MCF 10A (cell line): Measurements from ENCODE around the gene FARSA. TPM values are rescaled to one million over a fixed set of nuclear protein-coding genes. Genes with fewer than 3 reads are reported as not detected.

Source experiments
- BruUV-seq: library from RNA; stranded (reverse); fragments of 400-500 nt; replicated peaks from 2 replicates; lab custom pipeline; 2021; lab: Mats Ljungman, UMichigan
- CTCF ChIA-PET: fragments of 300-600 bp; sonication (Branson Sonifier 250); formaldehyde crosslinking; extraction: SDS; loops from one replicate; lab custom pipeline; 2021; ENCODE audit warnings: antibody characterized with exemption, inconsistent platforms; lab: Yijun Ruan, JAX
- POLR2A ChIA-PET: fragments of 300-600, 350-650 bp; sonication (Branson Sonifier 250); formaldehyde crosslinking; extraction: SDS; loops from one replicate; lab custom pipeline; 2020; ENCODE audit warnings: antibody characterized with exemption, inconsistent platforms; lab: Yijun Ruan, JAX
- DNase-seq: peaks from one replicate; pipeline ENCODE4 v3.0.0-alpha.2; 2018; ENCODE audit not compliant: unreplicated experiment
- H3K27ac Mint-ChIP-seq: one replicate; pipeline ENCODE4 v1.8.0; 2022; ENCODE audit warnings: mild to moderate bottlenecking, low read depth, mixed read lengths; ENCODE audit not compliant: unreplicated experiment
- H3K27me3 Mint-ChIP-seq: one replicate; pipeline ENCODE4 v1.8.0; 2022; ENCODE audit warnings: mixed read lengths; ENCODE audit not compliant: insufficient read depth, unreplicated experiment
- H3K36me3 Mint-ChIP-seq: one replicate; pipeline ENCODE4 v1.8.0; 2022; ENCODE audit warnings: mild to moderate bottlenecking, moderate library complexity, mixed read lengths; ENCODE audit not compliant: insufficient read depth, unreplicated experiment
- H3K4me1 Mint-ChIP-seq: one replicate; pipeline ENCODE4 v1.8.0; 2022; ENCODE audit warnings: mixed read lengths; ENCODE audit not compliant: insufficient read depth, unreplicated experiment
- H3K4me3 Mint-ChIP-seq: one replicate; pipeline ENCODE4 v1.8.0; 2022; ENCODE audit warnings: mild to moderate bottlenecking, moderate library complexity, mixed read lengths; ENCODE audit not compliant: unreplicated experiment
- H3K9me3 Mint-ChIP-seq: one replicate; pipeline ENCODE4 v1.8.0; 2022; ENCODE audit warnings: mixed read lengths; ENCODE audit not compliant: unreplicated experiment
- intact Hi-C: fragments of 100-400 bp; cut with micrococcal nuclease; formaldehyde crosslinking; loops from 2 replicates; pipeline ENCODE4 v1.14.1; 2022
- total RNA-seq: library from RNA; stranded (reverse); gene quantifications from 2 replicates; pipeline ENCODE4 v1.2.3, GENCODE V29; 2022
- TF ChIP-seq, protein P1 (sequence below): fragments of 200-600 bp; IDR thresholded peaks from one replicate; pipeline ENCODE4 v1.8.0; 2022; ENCODE audit warnings: antibody characterized with exemption, mild to moderate bottlenecking; ENCODE audit not compliant: unreplicated experiment

FARSA gene
- total RNA-seq, 1 experiment from 2014 or later, result 107 TPM

DNA sequence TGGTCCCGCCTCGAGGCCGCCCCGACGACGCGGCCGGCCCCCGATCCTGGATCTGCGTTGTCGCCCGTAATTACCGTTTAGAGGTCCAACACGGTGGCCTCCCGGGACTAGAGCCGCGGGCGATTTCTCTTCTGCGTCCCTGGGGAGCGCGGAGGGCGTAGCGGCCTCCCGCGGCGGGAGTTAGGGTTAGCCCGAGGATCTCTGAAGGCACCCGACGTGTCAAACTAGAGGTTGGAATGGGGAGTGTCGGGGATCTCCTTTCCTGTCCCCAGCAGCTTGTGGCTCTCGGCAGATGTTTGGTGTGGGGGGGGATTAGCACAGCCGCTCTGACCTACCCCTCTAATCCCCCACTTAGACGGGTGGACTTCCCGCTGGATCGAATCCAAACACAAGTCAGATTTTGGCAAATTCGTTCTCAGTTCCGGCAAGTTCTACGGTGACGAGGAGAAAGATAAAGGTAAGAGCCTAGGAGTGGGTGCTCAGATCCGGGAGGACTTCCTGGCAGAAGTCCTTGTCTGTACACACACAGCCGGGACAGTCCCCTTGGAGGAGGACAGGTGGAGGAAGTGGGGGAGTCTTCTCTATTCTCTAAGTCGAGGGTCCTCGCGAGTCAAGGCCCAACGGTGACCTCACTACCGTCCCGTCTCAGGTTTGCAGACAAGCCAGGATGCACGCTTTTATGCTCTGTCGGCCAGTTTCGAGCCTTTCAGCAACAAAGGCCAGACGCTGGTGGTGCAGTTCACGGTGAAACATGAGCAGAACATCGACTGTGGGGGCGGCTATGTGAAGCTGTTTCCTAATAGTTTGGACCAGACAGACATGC, 5.5 kb upstream of the FARSA start:
- Mint-ChIP-seq H3K27ac (peak overlapping the region; percentile 96), H3K4me1 (peaks cover 21% of the 10 kb centered on the region), H3K36me3 (peaks cover 60% of the 10 kb centered on the region), H3K4me3 (peak overlapping the region; percentile 96), H3K27me3 (no peaks in the 10 kb centered on the region), H3K9me3 (no peaks in the 10 kb centered on the region)
- ChIA-PET POLR2A (interaction anchor here (0.5 to 2.2 kb wide), 12 partner anchors 11 to 216 kb away, joined by 3 to 8 read pairs (median 4); partner anchors contain the start of genes DNASE2, GCDH, JUNB and SYCE2), CTCF (interaction anchor here (0.6 to 1.0 kb wide), 2 partner anchors 26 to 743 kb away, joined by 3 read pairs; no protein-coding TSS in a partner anchor)
- peak; percentile 60 for DNase-seq
- intact Hi-C loops, result no loop called here
- TSS peak; percentile 71 for BruUV-seq
- TF ChIP-seq, protein P1, sequence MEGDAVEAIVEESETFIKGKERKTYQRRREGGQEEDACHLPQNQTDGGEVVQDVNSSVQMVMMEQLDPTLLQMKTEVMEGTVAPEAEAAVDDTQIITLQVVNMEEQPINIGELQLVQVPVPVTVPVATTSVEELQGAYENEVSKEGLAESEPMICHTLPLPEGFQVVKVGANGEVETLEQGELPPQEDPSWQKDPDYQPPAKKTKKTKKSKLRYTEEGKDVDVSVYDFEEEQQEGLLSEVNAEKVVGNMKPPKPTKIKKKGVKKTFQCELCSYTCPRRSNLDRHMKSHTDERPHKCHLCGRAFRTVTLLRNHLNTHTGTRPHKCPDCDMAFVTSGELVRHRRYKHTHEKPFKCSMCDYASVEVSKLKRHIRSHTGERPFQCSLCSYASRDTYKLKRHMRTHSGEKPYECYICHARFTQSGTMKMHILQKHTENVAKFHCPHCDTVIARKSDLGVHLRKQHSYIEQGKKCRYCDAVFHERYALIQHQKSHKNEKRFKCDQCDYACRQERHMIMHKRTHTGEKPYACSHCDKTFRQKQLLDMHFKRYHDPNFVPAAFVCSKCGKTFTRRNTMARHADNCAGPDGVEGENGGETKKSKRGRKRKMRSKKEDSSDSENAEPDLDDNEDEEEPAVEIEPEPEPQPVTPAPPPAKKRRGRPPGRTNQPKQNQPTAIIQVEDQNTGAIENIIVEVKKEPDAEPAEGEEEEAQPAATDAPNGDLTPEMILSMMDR, result no peak

DNA sequence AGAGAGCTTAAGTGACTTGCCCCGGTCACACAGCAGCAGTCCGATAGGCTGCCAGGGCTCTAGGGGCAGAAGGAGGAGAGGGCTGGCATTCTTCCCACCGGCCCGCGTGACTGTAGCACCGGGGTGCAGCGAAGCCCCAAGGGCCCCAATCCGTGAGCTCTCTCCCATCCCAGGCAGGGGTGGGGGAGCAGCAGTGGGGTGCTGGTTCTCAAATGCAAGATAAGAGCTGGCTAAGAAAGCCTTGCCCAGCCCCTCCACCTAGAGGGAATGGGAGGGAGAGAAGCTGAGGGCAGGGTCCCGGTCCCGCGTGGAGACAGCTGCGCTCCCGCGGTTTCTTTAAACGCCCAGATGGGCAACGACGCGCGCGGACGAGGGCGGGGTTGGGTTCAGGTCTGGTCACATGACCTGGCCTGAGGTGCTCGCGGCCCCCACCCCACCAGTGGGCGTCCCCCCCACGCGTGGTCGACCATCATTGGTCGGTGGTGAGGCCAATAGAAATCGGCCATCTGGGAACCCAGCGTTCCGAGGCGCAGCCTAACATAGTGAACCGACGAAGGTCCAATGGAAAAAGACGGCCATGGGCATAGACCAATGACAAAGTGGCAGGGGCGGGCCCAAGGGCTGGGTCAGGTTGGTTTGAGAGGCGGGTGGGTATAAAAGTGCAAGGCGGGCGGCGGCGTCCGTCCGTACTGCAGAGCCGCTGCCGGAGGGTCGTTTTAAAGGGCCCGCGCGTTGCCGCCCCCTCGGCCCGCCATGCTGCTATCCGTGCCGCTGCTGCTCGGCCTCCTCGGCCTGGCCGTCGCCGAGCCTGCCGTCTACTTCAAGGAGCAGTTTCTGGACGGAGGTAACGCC, 4.6 kb upstream of the FARSA start, which contains the start of gene CALR:
TSS of gene CALR (plus strand) at position 683 of the 852 bp plus-strand sequence. CDS start at position 754, 71 bp downstream.
- intact Hi-C loops, result no loop called here
- Mint-ChIP-seq H3K4me1 (peaks cover 15% of the 10 kb centered on the region), H3K27ac (peak within 1 kb of the TSS; percentile 96), H3K36me3 (peaks cover 55% of the 10 kb centered on the region), H3K9me3 (no peaks in the 10 kb centered on the region), H3K27me3 (no peaks in the 10 kb centered on the region), H3K4me3 (peak within 1 kb of the TSS; percentile 96)
- POLR2A ChIA-PET, result interaction anchor here (0.6 to 2.2 kb wide), 13 partner anchors 8 to 1125 kb away, joined by 3 to 16 read pairs (median 4); partner anchors contain the start of genes DNASE2, JUNB, RAD23A and SYCE2
- TF ChIP-seq, protein P1, result no peak
- peak; percentile 100 for DNase-seq
- CTCF ChIA-PET, result interaction anchor here (0.6 kb wide), 1 partner anchor 146 kb away, joined by 3 read pairs; no protein-coding TSS in a partner anchor
- no TSS peak for BruUV-seq

DNA sequence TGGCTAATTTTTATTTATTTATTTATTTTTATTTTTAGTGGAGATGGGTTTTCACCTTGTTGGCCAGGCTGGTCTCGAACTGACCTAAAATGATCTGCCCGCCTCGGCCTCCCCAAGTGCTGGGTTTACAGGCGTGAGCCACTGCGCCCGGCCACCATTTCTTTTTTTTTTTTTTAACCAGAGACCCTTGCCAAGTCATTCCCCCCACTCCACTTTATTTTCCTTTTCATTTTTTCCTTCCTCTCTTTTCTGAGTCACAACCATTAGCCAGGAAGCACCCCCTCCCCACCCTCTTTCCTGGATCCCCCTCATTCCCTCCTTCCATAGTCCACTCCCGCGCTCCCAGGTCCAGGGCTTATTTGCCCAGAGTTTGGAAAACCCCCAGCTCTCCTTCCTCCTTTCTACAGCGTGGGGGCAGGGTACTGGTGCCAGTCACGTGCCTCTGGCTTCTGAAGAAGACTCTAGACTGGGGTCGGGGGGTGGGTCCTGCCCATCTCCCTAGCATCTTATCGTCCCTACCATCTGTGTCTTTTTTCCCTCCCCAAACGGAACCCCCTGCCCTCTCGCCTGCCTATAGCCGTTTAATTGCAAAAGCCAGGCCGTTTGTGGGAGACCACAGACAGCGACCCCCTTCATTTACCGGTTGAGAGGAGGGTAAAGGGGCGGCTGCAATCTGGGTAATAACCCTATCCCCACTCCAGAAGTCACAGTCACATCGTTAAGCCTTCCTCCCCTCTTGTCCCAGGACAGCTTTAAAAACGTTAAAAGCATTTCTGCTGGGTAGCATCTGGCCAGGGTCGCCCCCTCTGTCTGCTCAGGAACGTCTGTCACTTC, 3.8 kb upstream of the FARSA start:
- no TSS peak for BruUV-seq
- TF ChIP-seq, protein P1, result no peak
- H3K27ac Mint-ChIP-seq, result peak overlapping the region; percentile 96
- no peak for DNase-seq
- H3K9me3 Mint-ChIP-seq, result no peaks in the 10 kb centered on the region
- peak overlapping the region; percentile 96 for H3K4me3 Mint-ChIP-seq
- intact Hi-C loops, result no loop called here
- H3K27me3 Mint-ChIP-seq, result no peaks in the 10 kb centered on the region
- H3K36me3 Mint-ChIP-seq, result peaks cover 53% of the 10 kb centered on the region
- CTCF ChIA-PET, result interaction anchor here (0.6 kb wide), 1 partner anchor 146 kb away, joined by 3 read pairs; no protein-coding TSS in a partner anchor
- POLR2A ChIA-PET, result interaction anchor here (0.6 to 1.5 kb wide), 9 partner anchors 9 to 1126 kb away, joined by 3 to 16 read pairs (median 3); partner anchors contain the start of genes DNASE2, RAD23A, TNPO2 and ZNF490
- peaks cover 24% of the 10 kb centered on the region for H3K4me1 Mint-ChIP-seq
